Fibroblast of lung (primary cell): ENCODE results near the gene CXCL9.
"Not testable (repeated sequence)": the region's sequence is repeated elsewhere in the genome, so short reads cannot be mapped to it uniquely, and the experiment has no call there.

ENCODE experiments used
- EZH2 ChIP-seq: IDR thresholded peaks from 2 replicates; pipeline ENCODE4 v1.5.1; 2012; ENCODE audit warnings: low read length, control low read depth, mild to moderate bottlenecking; ENCODE audit errors: missing control alignments
- TF ChIP-seq, protein P1 (sequence below), 2 donors: IDR thresholded peaks in 1 of 2; conservative IDR thresholded peaks in 1 of 2; 1 replicate in 1 of 2; 2 replicates in 1 of 2; pipeline ENCODE4 v1.5.1; 2011 to 2012; ENCODE audit warnings: low read length in 2 of 2, control low read depth in 1 of 2, inconsistent platforms in 1 of 2, low read depth in 1 of 2, mild to moderate bottlenecking in 1 of 2

DNA sequence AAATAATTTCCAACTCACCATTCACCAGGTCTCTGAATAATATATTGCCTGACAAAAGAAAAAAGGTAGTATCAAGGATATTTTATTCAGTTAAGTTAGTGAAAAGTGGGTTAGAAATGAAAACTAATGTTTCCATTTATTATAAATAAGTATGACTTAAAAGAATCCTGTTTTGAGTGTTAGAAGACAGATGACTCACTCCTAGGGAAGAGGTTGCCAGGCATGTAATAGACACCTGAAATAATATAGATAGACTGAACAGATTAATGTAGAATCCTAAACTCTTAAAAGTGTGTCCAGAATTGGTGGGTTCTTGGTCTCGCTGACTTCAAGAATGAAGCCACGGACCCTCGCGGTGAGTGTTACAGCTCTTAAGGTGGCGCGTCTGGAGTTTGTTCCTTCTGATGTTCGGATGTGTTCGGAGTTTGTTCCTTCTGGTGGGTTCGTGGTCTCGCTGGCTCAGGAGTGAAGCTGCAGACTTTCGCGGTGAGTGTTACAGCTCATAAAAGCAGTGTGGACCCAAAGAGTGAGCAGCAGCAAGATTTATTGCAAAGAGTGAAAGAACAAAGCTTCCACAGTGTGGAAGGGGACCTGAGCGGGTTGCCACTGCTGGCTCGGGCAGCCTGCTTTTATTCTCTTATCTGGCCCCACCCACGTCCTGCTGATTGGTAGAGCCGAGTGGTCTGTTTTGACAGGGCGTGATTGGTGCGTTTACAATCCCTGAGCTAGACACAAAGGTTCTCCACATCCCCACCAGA lies 35.1 kb upstream of the CXCL9 start:
- not testable (repeated sequence) for TF ChIP-seq EZH2
- TF ChIP-seq, protein P1, sequence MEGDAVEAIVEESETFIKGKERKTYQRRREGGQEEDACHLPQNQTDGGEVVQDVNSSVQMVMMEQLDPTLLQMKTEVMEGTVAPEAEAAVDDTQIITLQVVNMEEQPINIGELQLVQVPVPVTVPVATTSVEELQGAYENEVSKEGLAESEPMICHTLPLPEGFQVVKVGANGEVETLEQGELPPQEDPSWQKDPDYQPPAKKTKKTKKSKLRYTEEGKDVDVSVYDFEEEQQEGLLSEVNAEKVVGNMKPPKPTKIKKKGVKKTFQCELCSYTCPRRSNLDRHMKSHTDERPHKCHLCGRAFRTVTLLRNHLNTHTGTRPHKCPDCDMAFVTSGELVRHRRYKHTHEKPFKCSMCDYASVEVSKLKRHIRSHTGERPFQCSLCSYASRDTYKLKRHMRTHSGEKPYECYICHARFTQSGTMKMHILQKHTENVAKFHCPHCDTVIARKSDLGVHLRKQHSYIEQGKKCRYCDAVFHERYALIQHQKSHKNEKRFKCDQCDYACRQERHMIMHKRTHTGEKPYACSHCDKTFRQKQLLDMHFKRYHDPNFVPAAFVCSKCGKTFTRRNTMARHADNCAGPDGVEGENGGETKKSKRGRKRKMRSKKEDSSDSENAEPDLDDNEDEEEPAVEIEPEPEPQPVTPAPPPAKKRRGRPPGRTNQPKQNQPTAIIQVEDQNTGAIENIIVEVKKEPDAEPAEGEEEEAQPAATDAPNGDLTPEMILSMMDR (conservative IDR thresholded peaks at IDR 0.05 in 1 of 2, IDR thresholded peaks at IDR 0.05 in 1 of 2; ENCODE audit: low read depth in 1 of 2, low read length in 2 of 2) = not testable (repeated sequence)
